ENCODE data around the gene CPN1. TPM values are rescaled to one million over a fixed set of nuclear protein-coding genes. Genes with fewer than 3 reads are reported as not detected.

The CPN1 gene
- total and polyA plus RNA-seq, 2 donors (not counting 3 experiments of a cell fraction or from before 2014, with no cell fraction given): not detected

GRCh38 chr10:100076750-100077149 lies 4.9 kb downstream of the CPN1 start:
- Histone ChIP-seq H3K27me3 (ENCODE audit: control insufficient read depth in 2 of 2, insufficient read depth in 2 of 2, low read length in 2 of 2) (peaks cover 6 to 7% of the 10 kb centered on the region in 2 experiments), H4K20me1 (replicated peaks; ENCODE audit: control insufficient read depth, extremely low read depth, insufficient read depth, low read length) (no peaks in the 10 kb centered on the region), H3K27ac (ENCODE audit: insufficient read depth, low read depth, low read length) (no peak overlapping the region), H3K4me2 (ENCODE audit: insufficient read depth, low read length) (no peak overlapping the region), H3K36me3 (ENCODE audit: control insufficient read depth in 2 of 2, extremely low read depth in 1 of 2, insufficient read depth in 2 of 2, low read length in 2 of 2) (no peaks in the 10 kb centered on the region), H3K9me3 (replicated peaks; ENCODE audit: control insufficient read depth, insufficient read depth, low read length) (no peaks in the 10 kb centered on the region), H3K9me1 (replicated peaks; ENCODE audit: control insufficient read depth, extremely low read depth, insufficient read depth, low read length) (no peaks in the 10 kb centered on the region), H3K9ac (replicated peaks; ENCODE audit: extremely low read depth, insufficient read depth, low read length) (no peak overlapping the region), H3K4me1 (ENCODE audit: control insufficient read depth, extremely low read depth, insufficient read depth, low read length) (no peaks in the 10 kb centered on the region), H2AFZ (ENCODE audit: low read depth, low read length) (no peak overlapping the region), H3K4me3 (replicated peaks in 1 of 3; ENCODE audit: insufficient read depth in 1 of 3, low read depth in 1 of 3, low read length in 3 of 3) (no peak overlapping the region), H3K79me2 (ENCODE audit: control insufficient read depth, insufficient read depth, low read length) (no peaks in the 10 kb centered on the region)
- ChIA-PET CTCF (no interaction called here), POLR2A (no interaction called here)
- no TSS peak for BruUV-seq (replicated peaks)
- DNase-seq (ENCODE audit: low read depth, low spot score) (no peak), FAIRE-seq (no peak)
- dilution Hi-C loops (cut with MboI; ENCODE audit: extremely low pct_ligation_motif_present, low sequenced_read_pairs) (no loop called here), intact Hi-C loops (cut with micrococcal nuclease) (no loop called here)
- TF ChIP-seq JUN (IDR thresholded peaks at IDR 0.05; ENCODE audit: borderline replicate concordance, insufficient read depth, insufficient read length, low read depth) (no peak), FOS (IDR thresholded peaks at IDR 0.05; ENCODE audit: borderline replicate concordance, insufficient read depth, low read length) (no peak), GATA2 (IDR thresholded peaks at IDR 0.05; ENCODE audit: insufficient read depth, insufficient read length, low read depth, low read length) (no peak), EZH2 (IDR thresholded peaks at IDR 0.05; ENCODE audit: borderline replicate concordance, low read depth, low read length, severe bottlenecking) (no peak), MYC (IDR thresholded peaks at IDR 0.05; ENCODE audit: low read depth, low read length) (no peak), POLR2AphosphoS5 (IDR thresholded peaks at IDR 0.05; ENCODE audit: insufficient read depth, low read depth, low read length) (no peak), POLR2A (IDR thresholded peaks at IDR 0.05; ENCODE audit: low read depth, low read length) (no peak), MAX (IDR thresholded peaks at IDR 0.05; ENCODE audit: insufficient read depth, insufficient read length) (no peak)
- TF ChIP-seq, protein P1, sequence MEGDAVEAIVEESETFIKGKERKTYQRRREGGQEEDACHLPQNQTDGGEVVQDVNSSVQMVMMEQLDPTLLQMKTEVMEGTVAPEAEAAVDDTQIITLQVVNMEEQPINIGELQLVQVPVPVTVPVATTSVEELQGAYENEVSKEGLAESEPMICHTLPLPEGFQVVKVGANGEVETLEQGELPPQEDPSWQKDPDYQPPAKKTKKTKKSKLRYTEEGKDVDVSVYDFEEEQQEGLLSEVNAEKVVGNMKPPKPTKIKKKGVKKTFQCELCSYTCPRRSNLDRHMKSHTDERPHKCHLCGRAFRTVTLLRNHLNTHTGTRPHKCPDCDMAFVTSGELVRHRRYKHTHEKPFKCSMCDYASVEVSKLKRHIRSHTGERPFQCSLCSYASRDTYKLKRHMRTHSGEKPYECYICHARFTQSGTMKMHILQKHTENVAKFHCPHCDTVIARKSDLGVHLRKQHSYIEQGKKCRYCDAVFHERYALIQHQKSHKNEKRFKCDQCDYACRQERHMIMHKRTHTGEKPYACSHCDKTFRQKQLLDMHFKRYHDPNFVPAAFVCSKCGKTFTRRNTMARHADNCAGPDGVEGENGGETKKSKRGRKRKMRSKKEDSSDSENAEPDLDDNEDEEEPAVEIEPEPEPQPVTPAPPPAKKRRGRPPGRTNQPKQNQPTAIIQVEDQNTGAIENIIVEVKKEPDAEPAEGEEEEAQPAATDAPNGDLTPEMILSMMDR (IDR thresholded peaks at IDR 0.05; ENCODE audit: extremely low read depth in 1 of 2, insufficient read depth in 1 of 2, low read depth in 1 of 2, low read length in 2 of 2): no peak
